Naive B cell (primary cell): ENCODE measurements around the gene LDAH. TPM values are rescaled to one million over a fixed set of nuclear protein-coding genes. Genes with fewer than 3 reads are reported as not detected.
A peak's percentile ranks its signal among the peaks of the same experiment; 100 is the strongest.

Experiments used
- ATAC-seq, 2 donors: fragments of 150-1000 bp; cut with Tn5 transposase; 2 replicates each; pipeline ENCODE4 v1.10.0; 2021; ENCODE audit warnings: low read depth in 2 of 2, mild to moderate bottlenecking in 2 of 2, moderate library complexity in 2 of 2
- DNase-seq: peaks from one replicate; pipeline ENCODE4 v3.0.0; 2022
- H3K27ac Mint-ChIP-seq, 6 donors: one replicate each; pipeline ENCODE4 v1.8.0; 2020 to 2022; ENCODE audit warnings: mild to moderate bottlenecking in 6 of 6, mixed read lengths in 6 of 6, moderate library complexity in 5 of 6, inconsistent platforms in 2 of 6
- H3K27me3 Mint-ChIP-seq, 3 donors: one replicate each; pipeline ENCODE4 v1.8.0; 2021 to 2022; ENCODE audit warnings: mixed read lengths in 3 of 3, mild to moderate bottlenecking in 1 of 3
- H3K36me3 Mint-ChIP-seq, 2 donors: one replicate each; pipeline ENCODE4 v1.8.0; 2020 to 2022; ENCODE audit warnings: mixed read lengths in 2 of 2, inconsistent platforms in 1 of 2, mild to moderate bottlenecking in 1 of 2
- H3K4me1 Mint-ChIP-seq, 3 donors: one replicate each; pipeline ENCODE4 v1.8.0; 2020 to 2022; ENCODE audit warnings: mixed read lengths in 3 of 3, inconsistent platforms in 1 of 3, mild to moderate bottlenecking in 1 of 3, moderate library complexity in 1 of 3
- H3K4me3 Mint-ChIP-seq, 8 donors: one replicate each; pipeline ENCODE4 v1.8.0; 2020 to 2022; ENCODE audit warnings: mild to moderate bottlenecking in 8 of 8, mixed read lengths in 8 of 8, moderate library complexity in 8 of 8, inconsistent platforms in 2 of 8
- H3K9me3 Mint-ChIP-seq, 7 donors: one replicate each; pipeline ENCODE4 v1.8.0; 2020 to 2022; ENCODE audit warnings: mixed read lengths in 7 of 7, mild to moderate bottlenecking in 5 of 7, inconsistent platforms in 2 of 7, moderate library complexity in 1 of 7
- polyA plus RNA-seq, 6 donors: library from polyadenylated mRNA; unstranded; fragments of 300-500 nt; fragmentation: Illumina TruSeq; gene quantifications; one replicate each; pipeline ENCODE4 v1.2.3, GENCODE V29; 2021; ENCODE audit warnings: low read depth in 6 of 6

LDAH gene
- polyA plus RNA-seq, 6 donors from 2014 or later: 7.2 to 12.8 (median 9.9) TPM

- DNase-seq (peak; percentile 60), ATAC-seq (peak; percentile 81 to 95)
- Mint-ChIP-seq H3K4me3 (no peak overlapping the region), H3K36me3 (peaks cover 0 to 30% of the 10 kb centered on the region in 2 donors), H3K4me1 (peaks cover 0 to 22% (median 7%) of the 10 kb centered on the region in 3 donors), H3K9me3 (no peaks in the 10 kb centered on the region), H3K27me3 (no peaks in the 10 kb centered on the region), H3K27ac (peak overlapping the region in 4 of 6 donors; percentile 24 to 79 (median 54))
Observed at GRCh38 chr2:20635675-20636584, 187.0 kb downstream of the LDAH start.

- Mint-ChIP-seq H3K27ac (no peak overlapping the region), H3K9me3 (no peaks in the 10 kb centered on the region), H3K27me3 (no peaks in the 10 kb centered on the region), H3K36me3 (peaks cover 0 to 30% of the 10 kb centered on the region in 2 donors), H3K4me3 (no peak overlapping the region), H3K4me1 (peaks cover 0 to 22% (median 7%) of the 10 kb centered on the region in 3 donors)
- ATAC-seq: no peak
- no peak for DNase-seq
Observed at GRCh38 chr2:20635113-20635510, 187.8 kb downstream of the LDAH start.

DNA sequence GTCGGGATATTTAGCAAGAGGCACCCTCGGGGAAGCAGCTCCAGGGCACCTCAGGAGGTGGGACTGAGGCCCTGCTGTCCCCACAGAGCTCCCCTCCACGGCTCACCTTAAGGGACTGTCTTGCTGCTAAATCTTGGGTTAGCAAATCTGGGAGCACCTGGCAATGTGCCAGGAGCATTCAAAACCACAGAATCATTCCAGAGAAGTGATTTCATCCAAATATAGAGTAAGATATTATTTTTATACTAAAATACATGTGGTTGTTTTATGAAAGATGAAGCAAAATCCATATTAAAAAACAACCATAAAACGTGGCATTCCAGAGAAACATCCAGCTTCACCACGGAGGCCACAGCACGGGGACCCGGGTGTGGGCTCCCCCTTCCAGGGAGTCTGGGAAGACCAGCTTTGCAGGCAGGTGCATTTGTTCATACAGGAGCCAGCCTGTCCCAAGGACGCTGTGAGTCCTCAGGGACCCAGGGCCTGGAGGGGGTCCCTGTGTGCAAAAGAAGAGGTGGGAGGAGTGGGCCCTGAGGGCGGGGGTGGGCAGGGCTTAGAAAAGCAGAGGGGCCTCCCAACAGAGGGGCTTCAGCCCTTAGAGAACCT is 188.3 kb downstream of the LDAH start:
- H3K4me3 Mint-ChIP-seq: peak overlapping the region in 1 of 8 donors; percentile 42
- ATAC-seq (no peak), DNase-seq (no peak)
- no peaks in the 10 kb centered on the region for H3K27me3 Mint-ChIP-seq
- peaks cover 0 to 21% (median 7%) of the 10 kb centered on the region in 3 donors for H3K4me1 Mint-ChIP-seq
- H3K36me3 Mint-ChIP-seq: peaks cover 0 to 28% of the 10 kb centered on the region in 2 donors
- peak overlapping the region in 1 of 6 donors; percentile 66 for H3K27ac Mint-ChIP-seq
- H3K9me3 Mint-ChIP-seq: no peaks in the 10 kb centered on the region

Other genes starting within 250 kb of the LDAH start
- gene HS1BP3, start 172.0 kb downstream of the LDAH start, polyA plus RNA-seq: 10 to 100 TPM; 10.8 to 23.3 (median 16.0) TPM
- gene GDF7, start 156.0 kb downstream of the LDAH start, polyA plus RNA-seq: under 1 TPM in 5 of 6 donors, not detected in 1; 0.17 to 0.77 (median 0.34) TPM
- gene APOB, start 221.0 kb upstream of the LDAH start, polyA plus RNA-seq: not detected